Measurements from ENCODE around the gene RAD23B. TPM values are rescaled to one million over a fixed set of nuclear protein-coding genes. Genes with fewer than 3 reads are reported as not detected.
A peak's percentile ranks its signal among the peaks of the same experiment; 100 is the strongest.
"Not testable (repeated sequence)": the region's sequence is repeated elsewhere in the genome, so short reads cannot be mapped to it uniquely, and the experiment has no call there.

Gene RAD23B
- total RNA-seq, result 75.0 and 98.8 TPM in 2 replicates

DNA sequence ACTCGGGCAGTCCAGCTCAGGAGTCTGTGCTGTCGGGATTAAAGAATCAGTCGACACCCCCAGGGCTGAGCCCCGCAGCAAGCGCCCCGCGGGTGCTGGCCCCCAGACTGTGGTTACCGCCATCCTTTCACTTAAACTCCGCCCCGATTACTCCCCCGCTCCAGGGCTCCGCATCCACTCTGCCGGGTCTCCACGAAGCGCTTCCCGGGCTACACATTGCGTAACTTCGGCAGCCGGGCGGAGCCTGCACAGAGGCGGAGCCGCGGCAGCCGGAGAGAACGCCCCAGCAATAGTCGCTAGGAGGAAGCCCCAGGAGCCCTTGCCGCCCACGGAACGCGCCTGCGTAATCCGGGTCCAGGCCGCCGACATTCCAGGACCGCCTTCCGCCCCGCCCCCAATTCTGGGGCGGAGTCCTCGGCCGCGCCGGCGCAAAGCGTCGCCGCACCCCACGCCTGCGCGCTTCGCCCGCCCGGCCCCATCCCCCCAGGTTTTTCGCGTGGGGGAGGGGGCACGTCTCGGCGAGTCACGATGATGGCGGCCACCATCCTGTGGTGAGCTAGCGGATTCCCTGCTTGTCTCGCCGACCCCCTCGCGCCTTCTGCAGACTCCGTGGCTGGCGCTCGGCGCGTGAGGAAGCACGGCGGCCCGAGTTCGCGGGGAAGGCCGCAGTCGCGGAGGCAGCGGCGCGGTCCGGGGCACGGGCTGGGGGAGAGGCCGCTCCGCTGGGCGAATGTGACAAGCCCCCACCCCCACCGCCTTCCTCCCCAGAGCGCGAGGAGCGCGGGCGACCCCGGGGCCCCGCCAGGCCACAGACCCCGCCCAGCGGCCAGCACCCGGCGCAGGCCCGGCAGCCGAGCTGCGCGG is at the start of gene RAD23B:
Gene RAD23B, plus strand, starts transcription at position 521 of the 864 bp plus-strand sequence. CDS start 351 bp downstream, outside the sequence.
- peak; percentile 99 for DNase-seq

DNA sequence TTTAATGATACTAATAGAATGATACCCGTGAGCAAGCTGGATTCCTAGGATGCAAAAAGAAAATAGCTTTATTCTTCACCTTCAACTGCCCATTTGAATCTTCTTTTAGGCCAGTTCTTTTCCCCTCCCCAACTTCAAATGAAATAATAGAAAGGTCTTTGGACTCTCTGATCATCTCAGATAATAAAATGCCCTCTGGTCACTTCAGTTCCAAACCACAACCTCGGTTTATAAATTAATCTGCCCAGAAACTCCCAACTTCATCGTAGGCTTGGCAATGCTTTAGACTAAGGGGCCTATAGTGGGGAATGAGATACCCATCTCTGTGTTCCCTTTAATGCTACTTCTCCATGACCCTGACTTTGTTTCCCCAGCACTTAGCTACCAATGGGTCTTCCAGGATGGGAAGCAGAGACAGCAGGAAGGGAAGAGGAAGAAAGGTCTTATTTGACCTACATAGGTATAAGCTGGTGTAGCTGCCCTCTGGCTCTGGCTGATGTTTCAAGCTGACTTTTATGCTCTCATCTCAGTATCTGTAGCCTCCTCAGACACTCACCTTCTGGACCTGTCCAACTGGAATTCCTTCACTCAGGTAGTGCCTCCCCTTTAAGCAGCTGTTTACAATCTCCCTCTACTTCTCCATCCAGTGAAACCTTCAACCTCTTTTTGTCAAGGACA is 47.2 kb upstream of the RAD23B start:
- DNase-seq, result no peak

GRCh38 chr9:107237873-107238272 is 45.2 kb upstream of the RAD23B start:
- no peak for DNase-seq

- peak; percentile 42 for DNase-seq
Measured at GRCh38 chr9:107239474-107239873, 43.6 kb upstream of the RAD23B start.

DNA sequence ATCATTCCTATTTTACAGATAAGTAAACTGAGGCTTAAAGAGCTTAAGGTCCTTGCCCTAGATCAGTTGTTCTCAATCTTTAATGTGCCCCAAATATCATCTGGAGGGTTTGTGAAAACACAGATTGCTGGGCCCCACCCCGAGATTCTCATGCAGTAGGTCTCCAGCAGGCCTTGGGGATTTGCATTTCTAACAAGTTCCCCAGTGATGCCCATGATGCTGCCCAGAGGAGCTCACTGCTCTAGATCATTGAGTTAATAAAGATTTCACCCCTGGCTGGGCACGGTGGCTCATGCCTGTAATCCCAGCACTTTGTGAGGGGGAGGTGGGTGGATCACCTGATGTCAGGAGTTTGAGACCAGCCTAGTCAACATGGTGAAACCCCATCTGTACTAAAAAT is 42.8 kb upstream of the RAD23B start:
- no peak for DNase-seq

DNA sequence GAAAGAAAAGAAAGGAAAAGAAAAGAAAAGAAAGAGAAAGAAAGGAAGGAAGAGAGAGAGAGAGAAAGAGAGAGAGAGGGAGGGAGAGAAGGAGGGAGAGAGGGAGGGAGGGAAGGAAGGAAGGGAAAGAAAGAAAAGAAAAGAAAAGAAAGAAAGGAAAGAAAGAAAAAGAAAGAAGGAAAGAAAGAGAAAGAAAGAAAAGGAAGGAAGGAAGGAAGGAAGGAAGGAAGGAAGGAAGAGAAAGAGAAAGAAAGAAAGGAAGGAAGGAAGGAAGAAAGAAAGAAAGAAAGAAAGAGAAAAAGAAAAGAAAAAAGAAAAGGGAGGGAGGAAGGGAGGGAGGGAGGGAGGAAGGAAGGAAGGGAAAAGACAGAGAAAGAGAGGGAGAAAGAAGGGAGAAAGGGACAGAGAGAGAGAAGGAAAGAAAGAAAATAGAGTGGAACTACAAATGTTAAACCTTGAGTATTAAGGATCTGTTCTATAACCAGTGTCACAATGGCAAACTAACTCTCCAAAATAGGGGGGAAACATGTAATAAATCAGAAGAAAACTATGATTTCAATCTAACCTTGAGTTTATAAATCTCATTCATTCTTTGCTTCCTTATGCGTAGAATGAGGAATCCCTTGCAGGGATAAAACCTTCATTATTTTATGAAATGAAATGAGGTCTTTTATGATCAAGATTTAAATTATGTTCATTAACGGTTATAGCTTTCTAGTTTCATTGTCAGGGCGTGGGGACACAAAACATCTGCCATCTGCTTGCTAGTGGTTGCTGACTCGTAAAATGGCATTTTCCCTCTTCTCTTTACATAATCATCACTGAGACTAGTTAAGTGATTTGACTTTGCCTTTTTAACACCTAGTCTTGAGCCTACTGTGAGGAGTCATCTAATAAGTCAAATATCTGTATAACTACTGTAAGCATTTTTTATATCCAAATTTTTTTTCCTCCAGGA is 40.7 kb upstream of the RAD23B start:
- no peak for DNase-seq

- DNase-seq, result no peak
Measured at GRCh38 chr9:107243742-107244141, 39.3 kb upstream of the RAD23B start.

DNA sequence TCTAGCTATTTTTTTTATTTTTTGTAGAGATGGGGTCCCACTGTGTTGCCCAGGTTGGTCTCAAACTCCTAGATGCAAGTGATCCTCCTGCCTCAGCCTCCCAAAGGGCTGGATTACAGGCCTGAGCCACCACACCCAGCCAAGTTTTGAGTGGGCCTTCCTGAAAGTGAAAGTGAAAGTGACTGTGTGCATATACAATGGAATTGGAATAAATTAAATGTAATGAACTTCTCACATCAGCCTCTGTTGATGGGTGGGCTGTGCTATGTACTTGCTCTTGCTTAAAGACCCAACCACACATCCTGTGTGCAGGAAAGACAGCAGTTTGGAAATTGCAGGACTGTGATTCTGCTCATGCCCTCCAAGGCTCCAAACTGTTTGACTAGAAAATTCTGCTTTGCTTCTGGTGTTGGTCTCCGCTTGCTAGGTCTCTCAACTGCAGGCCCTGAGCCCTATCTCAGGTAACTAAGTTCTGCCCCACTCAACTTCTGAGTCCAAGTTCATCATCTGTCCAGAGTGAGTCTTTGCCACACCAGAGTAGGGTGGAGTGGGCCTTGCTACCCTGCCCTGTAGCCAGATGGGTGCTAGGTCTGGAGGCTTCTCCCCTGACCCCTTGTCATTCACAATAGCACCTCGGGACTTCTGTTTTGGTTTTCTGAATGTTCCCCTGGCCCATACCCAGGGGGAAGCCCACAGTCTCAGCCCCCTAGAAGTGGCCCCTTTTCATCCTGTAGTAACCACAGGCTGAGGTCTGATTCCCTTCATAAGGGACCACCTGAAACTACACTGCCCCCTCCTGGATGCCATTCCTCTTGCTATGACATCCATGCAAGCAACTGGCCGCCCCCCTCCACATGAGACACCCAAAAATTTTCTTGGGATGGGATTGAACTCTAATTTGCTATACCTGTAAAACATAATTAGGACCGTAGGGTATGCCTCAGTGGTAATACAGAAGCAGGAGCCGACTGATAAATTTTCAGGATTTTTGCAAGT is 36.5 kb upstream of the RAD23B start:
- DNase-seq, result peak; percentile 7

GRCh38 chr9:107248714-107249113 is 34.4 kb upstream of the RAD23B start:
- no peak for DNase-seq

- DNase-seq, result no peak
Measured at GRCh38 chr9:107249131-107249533, 33.9 kb upstream of the RAD23B start.

DNA sequence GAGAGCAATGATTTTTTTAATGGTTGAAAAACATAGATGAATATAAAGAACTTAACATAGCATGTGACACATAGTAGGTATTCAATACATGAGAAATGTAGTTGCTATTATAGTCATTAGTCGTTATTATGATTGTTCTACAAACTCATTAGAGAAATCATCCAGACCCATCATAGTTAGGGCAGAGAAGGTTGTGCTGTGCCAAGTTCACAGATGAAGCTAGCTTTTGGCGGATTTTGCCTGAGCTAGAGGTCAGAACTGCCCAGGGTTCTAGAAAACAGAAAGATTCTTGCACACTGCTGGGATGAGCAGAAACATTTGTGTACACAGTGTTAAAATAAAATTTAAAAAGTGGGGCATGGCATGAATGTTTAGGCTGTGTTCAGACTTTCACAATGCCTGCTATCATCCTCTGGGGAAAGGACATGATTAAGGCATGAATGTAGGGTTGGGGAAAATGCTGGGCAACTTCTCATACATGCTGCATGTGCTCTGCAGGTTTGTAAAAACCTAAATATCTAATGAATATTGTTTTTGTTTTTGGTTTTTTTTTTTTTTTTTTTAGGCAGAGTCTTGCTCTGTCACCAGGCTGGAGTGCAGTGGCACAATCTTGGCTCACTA is 33.3 kb upstream of the RAD23B start:
- DNase-seq, result no peak

DNA sequence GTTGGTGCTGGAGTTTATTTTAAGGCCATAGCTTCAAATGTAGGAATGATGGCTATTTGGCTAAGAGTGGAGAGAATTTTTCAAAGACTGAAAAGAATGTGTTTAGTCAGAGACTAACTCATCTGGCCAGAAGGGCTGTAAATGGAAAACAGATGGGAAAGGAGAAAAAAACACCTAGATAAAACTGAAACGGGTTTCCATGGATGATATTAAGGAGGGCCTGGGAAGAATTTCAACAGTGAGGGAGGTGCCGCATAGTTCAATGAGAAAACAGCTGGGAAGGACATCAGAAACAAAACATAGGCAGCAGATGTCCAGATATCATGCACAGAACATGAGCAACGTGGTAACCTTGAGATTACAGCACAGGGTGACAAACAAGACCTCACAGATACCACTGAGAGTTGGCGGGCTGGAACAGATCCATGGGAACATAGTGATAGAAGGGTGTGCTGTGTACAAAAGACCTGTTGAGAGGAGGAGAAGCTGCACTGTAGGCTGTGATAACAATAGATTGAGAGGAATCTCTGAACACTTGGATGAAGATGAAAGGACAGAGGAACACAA is 31.2 kb upstream of the RAD23B start:
- DNase-seq, result no peak

GRCh38 chr9:107258919-107259318 is 24.2 kb upstream of the RAD23B start:
- DNase-seq, result no peak

DNA sequence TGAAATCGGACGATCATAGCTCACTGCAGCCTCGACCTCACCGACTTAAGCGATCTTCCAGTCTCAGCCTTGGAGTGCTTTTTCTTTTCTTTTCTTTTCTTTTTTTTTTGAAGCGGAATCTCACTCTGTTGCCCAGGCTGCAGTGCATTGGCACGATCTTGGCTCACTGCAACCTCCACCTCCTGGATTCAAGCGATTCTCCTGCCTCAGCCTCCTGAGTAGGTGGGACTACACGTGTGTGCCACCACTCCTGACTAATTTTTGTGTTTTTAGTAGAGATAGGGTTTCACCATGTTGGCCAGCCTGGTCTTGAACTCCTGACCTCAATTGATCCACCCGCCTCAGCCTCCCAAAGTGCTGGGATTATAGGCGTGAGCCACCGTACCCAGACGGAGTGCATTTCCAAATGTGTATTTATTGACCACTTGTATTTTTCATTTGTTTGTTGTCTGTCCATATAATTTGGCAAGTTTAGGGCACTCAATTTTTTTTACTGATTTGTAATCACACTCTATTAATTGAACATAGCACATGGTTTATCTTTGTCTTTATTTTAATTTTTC is 23.2 kb upstream of the RAD23B start:
- not testable (repeated sequence) for DNase-seq

DNA sequence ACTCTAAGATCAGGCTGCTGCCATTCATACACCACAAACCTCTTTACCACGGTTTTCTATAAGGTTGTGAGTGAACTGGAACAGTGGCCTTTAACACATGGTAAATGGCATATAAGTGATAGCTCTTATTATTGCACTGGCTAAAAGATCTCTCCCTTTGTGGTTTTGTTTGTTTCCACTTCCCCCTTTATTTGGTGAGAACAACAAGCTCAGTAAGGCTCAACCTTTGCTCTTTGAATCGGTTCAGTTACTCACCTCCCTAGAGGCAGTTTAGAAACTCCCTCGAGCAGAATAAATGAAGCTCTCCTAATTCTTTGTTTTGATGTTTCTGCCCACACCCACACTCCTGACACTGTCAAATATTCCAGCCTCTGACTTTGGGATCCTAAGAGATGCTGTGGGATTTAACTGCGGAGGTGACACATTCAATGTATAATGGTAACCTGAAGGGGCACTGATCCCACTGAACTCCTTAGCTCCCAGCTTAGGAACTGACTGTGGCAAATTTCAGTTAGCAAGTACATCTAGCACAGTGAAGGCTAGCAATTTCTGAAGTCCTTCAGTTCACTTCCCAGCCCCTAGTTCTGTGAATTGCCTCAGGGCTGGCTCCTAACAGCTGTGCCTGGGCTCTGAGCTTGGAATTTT is 22.5 kb upstream of the RAD23B start:
- DNase-seq, result no peak

- no peak for DNase-seq
Measured at GRCh38 chr9:107261106-107261505, 22.0 kb upstream of the RAD23B start.

GRCh38 chr9:107263289-107263688 is 19.8 kb upstream of the RAD23B start:
- no peak for DNase-seq

- no peak for DNase-seq
Measured at GRCh38 chr9:107266624-107267368, 16.3 kb upstream of the RAD23B start.

- DNase-seq, result no peak
Measured at GRCh38 chr9:107268560-107268959, 14.5 kb upstream of the RAD23B start.
